GM19043 (cell line): Measurements from ENCODE around the gene MOCS2.
"Not testable (repeated sequence)": the region's sequence is repeated elsewhere in the genome, so short reads cannot be mapped to it uniquely, and the experiment has no call there.

Source experiments
- ATAC-seq: cut with Tn5 transposase; IDR thresholded peaks from one replicate; pipeline ENCODE4 v1.9.1; 2021; ENCODE audit warnings: low read depth; ENCODE audit not compliant: unreplicated experiment

The MOCS2 gene, protein sequence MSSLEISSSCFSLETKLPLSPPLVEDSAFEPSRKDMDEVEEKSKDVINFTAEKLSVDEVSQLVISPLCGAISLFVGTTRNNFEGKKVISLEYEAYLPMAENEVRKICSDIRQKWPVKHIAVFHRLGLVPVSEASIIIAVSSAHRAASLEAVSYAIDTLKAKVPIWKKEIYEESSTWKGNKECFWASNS

DNA sequence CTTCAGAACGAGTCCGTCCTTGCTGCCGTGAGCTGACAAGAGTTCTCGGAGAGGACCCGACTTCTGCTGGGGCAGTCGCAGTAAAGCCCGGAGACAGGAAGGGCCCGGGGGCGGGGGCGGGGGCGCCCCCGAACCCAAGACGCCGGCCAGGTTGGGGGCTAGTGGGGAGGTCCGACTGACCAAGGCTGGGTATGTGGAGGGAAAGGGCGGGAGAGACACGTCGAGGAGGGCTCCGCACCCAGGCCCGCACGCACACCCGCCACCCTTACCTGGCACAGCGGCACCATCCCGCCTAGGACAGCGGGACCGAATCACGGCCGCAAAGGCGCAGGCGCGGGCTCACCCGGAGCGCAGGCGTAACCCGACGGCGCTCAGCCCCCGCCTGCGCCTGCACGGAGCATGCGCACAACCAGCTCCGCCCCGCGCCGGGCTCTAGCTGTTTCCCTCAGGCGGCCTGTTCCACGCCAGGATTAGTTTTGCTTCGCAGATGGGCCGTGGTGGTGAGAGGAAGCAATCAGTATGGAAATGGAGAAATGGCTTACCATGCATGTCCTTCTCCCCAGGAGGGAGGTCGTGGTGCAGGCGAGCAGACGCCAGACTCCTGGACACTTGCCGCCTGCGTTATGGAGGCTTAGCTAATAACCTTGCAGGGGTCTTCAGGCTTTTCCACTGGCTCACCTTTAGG lies at the start of gene MOCS2:
Gene MOCS2 (minus strand): TSS at position 315 of the 685 bp plus-strand sequence. CDS start 2,583 bp downstream, outside the sequence.
- ATAC-seq, result peak; percentile 95

DNA sequence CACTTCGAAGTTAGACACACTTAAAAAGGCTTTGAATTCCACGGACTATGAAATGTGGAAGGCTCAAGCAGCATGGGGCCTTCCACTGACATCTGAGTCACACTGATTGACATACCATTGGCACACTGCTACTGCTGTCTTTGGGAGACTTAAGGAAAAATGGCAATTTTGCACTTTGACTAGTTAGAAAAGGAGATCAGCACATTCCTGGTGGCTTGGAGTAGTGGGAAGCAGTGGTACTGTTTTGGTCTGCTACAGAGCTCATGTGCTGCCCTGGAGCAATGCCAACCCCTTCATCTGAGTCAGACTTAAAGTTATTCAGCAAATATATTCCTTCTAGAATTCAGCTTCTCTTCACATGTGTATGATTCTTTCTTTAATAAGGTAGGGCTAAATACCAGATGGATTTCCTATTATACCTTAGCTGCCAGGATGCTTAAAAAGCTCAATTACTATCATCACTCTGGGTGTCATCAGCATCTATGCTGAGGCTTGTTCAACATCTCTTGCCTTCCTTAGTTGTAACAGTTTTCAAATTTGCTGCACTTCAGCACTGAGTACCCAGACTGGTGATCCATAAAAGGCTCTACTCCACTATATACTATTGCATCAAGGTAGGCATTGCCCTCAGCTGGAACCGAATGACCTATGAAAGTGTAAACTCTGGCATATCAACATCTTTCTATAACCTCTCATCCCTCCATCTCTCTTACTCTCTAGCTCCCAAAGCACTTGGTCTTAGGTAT lies 42.3 kb upstream of the MOCS2 start:
- ATAC-seq, result no peak

DNA sequence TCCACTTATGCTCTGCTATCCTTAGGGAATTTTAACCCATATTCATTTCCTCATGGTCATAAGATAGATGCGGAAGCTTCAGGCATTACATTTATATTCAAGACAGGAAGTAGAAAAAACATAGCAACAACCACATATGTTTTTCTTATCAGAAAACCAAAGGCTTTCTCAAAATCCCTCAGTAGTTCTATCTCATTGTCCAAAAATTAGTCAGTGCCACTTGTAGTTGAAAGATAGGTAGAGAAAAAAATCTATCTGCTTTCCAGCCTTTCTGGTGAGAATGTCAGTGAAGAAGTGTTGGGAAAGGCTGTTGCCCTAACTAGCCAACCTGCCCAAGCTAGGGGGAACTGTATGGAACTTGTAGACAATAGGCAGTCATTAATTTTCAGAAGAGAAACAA lies 23.5 kb upstream of the MOCS2 start:
- no peak for ATAC-seq

- no peak for ATAC-seq
Measured at GRCh38 chr5:53130266-53130665, 20.7 kb upstream of the MOCS2 start.

- no peak for ATAC-seq
Measured at GRCh38 chr5:53128481-53128880, 18.9 kb upstream of the MOCS2 start.

DNA sequence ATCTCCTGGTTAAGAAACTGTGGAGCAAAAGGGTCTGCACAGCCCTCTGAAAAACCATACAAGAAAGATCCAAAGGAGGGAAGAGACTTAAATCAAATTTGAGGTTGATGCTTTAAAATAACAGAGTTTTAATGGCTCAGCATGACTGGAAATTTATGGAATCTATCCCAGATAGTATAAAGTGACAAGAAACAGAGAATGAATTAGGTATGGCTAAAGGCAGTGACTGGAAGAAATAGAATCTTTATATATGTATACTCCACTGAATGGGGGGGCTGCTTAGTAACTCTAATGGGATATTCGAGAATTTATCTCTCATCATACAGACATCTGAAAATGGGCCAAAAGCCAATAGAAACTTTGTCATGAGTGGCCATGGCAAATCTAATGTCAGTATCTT lies 17.6 kb upstream of the MOCS2 start:
- no peak for ATAC-seq

- no peak for ATAC-seq
Measured at GRCh38 chr5:53126521-53126920, 17.0 kb upstream of the MOCS2 start.

DNA sequence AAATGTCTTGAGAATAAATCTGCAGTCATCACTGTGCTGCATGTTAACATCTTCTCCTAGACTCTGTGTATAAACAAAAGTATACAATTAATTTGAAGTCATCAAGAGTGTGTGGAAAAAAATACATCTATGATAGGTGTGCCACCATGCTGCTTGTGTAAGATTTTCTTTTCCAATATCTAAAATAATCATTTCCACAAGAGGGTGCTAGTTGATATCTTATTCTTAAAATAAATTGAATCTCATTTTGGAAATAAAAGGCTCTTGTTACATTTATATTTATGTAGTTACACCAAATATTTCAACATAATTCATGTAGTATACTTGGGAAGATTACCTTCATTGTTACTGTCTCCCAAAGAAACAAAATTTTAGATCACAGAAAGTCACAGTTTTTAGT lies 14.1 kb upstream of the MOCS2 start:
- ATAC-seq, result no peak

- no peak for ATAC-seq
Measured at GRCh38 chr5:53120165-53120564, 10.6 kb upstream of the MOCS2 start.

DNA sequence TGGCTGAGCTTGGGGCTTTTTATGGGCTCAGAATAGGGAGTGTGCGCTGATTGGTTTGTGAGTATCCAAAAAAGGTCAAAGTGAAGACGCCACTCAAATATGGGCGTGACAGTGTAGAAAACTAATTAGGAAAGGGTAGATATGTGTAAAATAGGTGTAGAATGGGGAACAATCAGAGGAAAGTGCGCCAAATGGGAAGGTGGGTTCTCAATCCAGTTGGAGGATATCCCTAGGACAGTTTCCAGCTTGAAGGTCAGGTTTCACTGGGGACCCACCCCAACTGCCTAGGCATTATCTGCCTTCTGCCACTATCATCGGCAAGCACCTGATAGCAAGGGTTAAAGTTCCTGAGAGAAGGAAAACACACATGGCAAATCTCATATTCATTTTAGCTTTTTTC lies 9.3 kb upstream of the MOCS2 start:
- ATAC-seq, result no peak

- no peak for ATAC-seq
Measured at GRCh38 chr5:53116597-53116996, 7.0 kb upstream of the MOCS2 start.

- ATAC-seq, result no peak
Measured at GRCh38 chr5:53114988-53115387, 5.4 kb upstream of the MOCS2 start.

DNA sequence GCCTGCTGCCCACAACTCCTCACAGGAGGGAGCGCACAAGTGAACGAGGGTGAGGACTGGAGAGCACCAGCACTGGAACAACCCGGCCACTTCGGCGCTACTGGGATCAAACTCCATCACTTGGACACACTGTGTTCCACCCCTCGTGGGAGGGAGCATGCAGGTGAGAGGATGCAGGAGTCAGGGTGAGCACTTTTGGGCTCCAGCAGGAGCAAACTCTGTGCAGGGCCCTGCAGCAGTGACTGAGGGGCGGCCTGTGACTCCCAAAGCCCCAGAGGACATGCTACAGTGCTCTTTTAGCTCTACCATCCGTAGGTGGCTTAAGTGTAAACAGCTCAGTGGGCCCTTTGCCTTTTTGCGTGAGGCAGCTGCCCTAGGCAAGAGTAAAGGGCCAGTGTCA lies 4.4 kb upstream of the MOCS2 start:
- no peak for ATAC-seq

DNA sequence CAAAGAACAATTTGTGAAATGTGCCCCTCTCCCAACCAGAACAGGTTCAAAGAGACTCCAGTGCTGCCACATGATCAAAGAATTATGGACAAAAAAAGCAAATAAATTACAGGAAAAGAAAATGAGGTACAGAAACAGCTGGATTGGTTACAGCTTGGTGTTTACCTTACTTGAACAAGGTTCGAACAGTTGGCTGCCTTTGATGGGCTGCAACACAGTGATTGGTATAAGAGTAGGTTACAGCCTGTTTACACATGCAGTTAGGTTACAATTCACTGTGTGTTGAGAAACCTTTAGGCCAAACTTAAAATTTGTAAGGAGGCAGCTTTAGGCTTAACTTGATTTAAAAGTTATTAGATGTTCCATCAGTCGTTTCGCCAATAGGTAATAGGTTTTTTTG lies 3.4 kb upstream of the MOCS2 start:
- no peak for ATAC-seq

- not testable (repeated sequence) for ATAC-seq
Measured at GRCh38 chr5:53112307-53112706, 2.8 kb upstream of the MOCS2 start.

- ATAC-seq, result no peak
Measured at GRCh38 chr5:53111139-53111538, 1.6 kb upstream of the MOCS2 start.

GRCh38 chr5:53110156-53110555 lies 599 bp upstream of the MOCS2 start:
- ATAC-seq, result no peak

DNA sequence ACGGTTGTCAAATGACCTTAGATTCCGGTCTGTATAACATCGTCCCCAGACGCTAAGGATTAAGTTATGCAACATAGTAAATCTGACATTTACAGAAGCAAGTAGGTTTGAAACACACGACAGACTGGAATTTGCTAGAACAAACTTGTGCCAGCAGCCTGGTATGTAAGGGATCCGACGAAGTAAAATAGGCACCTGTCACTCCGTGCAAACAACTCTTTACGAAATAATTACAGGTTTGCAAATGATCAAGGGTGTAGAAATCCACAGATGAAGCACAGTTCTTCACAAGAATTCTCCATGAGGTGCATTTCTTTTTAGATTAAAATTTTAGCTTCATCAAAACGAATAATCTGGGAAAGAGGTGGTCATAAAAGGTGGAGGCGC lies 508 bp downstream of the MOCS2 start:
- ATAC-seq, result peak; percentile 7

- no peak for ATAC-seq
Measured at GRCh38 chr5:53105611-53106300, 3.8 kb downstream of the MOCS2 start.

GRCh38 chr5:53100606-53101005 lies 9.0 kb downstream of the MOCS2 start:
- ATAC-seq, result no peak

- peak; percentile 45 for ATAC-seq
Measured at GRCh38 chr5:53099546-53099945, 10.0 kb downstream of the MOCS2 start.
